ENCODE measurements around the gene HOXD3. TPM values are rescaled to one million over a fixed set of nuclear protein-coding genes. Genes with fewer than 3 reads are reported as not detected.

The HOXD3 gene
- total and polyA plus RNA-seq, 2 of the 8 experiments (the other 6 are each of a cell fraction or from before 2014, with no cell fraction given): not detected

DNA sequence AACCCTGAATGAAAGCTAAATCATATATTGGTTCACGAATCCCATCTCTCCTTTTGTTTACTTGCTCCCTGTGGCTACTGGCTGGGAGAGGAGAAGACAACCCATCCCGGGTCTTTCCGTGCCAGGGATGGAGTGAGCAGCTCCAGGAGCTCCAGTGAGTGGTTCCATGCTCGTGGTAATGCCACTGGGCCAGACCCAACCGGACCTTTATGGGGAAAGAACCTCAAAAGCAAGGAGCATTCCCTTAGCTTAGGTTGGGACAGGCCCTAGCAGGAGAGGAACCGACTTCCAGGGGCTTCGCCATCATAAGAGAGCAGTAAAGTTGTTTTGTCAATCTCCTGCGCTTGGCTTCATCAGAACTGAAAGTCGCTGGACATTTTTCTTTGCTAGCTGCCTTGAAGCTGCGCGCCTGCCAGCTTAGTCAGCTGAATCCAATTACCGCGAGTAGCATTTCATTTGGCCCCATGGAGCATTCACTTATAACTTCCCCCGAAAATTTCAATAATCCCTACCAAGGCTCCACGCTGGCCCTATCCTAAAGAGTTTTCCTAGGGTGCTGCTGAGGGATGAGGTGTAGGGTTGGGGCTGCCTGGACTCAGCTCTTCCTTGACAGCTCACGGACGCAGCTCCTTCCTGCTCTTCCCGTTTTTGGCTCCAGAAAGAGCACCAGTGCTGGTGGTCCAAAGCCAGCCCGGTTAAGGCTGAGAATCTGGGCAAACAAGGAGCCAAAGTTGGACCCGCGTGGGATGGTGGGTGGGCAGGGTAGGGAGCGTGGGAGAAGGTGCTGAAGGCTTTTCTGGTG, 4.9 kb downstream of the HOXD3 start:
- Histone ChIP-seq H2BK5ac (ENCODE audit: low read depth, low read length) (no peak overlapping the region), H3K79me2 (ENCODE audit: control insufficient read depth in 1 of 2, insufficient read depth in 2 of 2, low read length in 2 of 2) (no peaks in the 10 kb centered on the region), H3K79me1 (ENCODE audit: low read depth, low read length) (no peaks in the 10 kb centered on the region), H3K23ac (ENCODE audit: insufficient read length) (no peak overlapping the region), H2BK15ac (ENCODE audit: low read length) (0 out of 2 replicates have a peak overlapping the region, but pooled peaks have one; percentile 53), H3K23me2 (ENCODE audit: low read depth, low read length) (0 out of 2 replicates have a peak, but pooled peaks cover 2% of the 10 kb centered on the region), H3K4ac (replicated peaks; ENCODE audit: insufficient read length, low read depth, low read length) (no peak overlapping the region), H2AFZ (ENCODE audit: low read length) (no peak overlapping the region), H3K4me2 (ENCODE audit: insufficient read depth in 1 of 2, low read depth in 2 of 2, low read length in 2 of 2) (no peak overlapping the region), H3K36me3 (ENCODE audit: control insufficient read depth in 2 of 4, insufficient read depth in 4 of 4, low read length in 3 of 4) (peaks cover 0 to 5% (median 0%) of the 10 kb centered on the region in 4 experiments; a peak in 1 of 8 replicates), H3K27me3 (replicated peaks in 1 of 4; ENCODE audit: control insufficient read depth in 3 of 4, extremely low read depth in 1 of 4, insufficient read depth in 3 of 4, low read length in 3 of 4) (peaks cover 98 to 100% (median 100%) of the 10 kb centered on the region in 4 experiments), H2BK20ac (ENCODE audit: low read length) (no peak overlapping the region), H3K14ac (ENCODE audit: insufficient read length) (no peak overlapping the region), H3K27ac (ENCODE audit: low read depth, low read length) (no peak overlapping the region), H4K8ac (ENCODE audit: extremely low read depth, insufficient read depth, low read length) (no peak overlapping the region), H4K91ac (replicated peaks; ENCODE audit: insufficient read length, low read length) (no peak overlapping the region), H3K56ac (replicated peaks; ENCODE audit: insufficient read length, low read depth, low read length) (no peak overlapping the region), H2BK12ac (ENCODE audit: low read depth, low read length) (peak overlapping the region; percentile 14), H3K4me1 (replicated peaks in 1 of 4; ENCODE audit: control insufficient read depth in 3 of 4, insufficient read depth in 4 of 4, low read length in 3 of 4) (peaks cover 0 to 12% (median 6%) of the 10 kb centered on the region in 4 experiments; a peak in 5 of 7 replicates), H2AK5ac (ENCODE audit: low read depth, low read length) (peak overlapping the region; percentile 76; the same call in 1 of the 2 replicates), H3K9ac (replicated peaks in 1 of 4; ENCODE audit: extremely low read depth in 1 of 4, low read depth in 3 of 4, low read length in 3 of 4) (no peak overlapping the region), H4K5ac (ENCODE audit: insufficient read length, low read depth, low read length) (no peak overlapping the region), H3K9me3 (ENCODE audit: insufficient read depth in 2 of 2, low read depth in 1 of 2, low read length in 1 of 2) (no peaks in the 10 kb centered on the region), H3K4me3 (ENCODE audit: extremely low read depth in 1 of 4, insufficient read depth in 2 of 4, low read depth in 3 of 4, low read length in 4 of 4) (no peak overlapping the region), H3K18ac (ENCODE audit: extremely low read depth, low read length) (no peak overlapping the region), H4K20me1 (replicated peaks in 1 of 2; ENCODE audit: control insufficient read depth in 1 of 2, insufficient read depth in 2 of 2, low read length in 2 of 2) (peaks cover 39 to 43% of the 10 kb centered on the region in 2 experiments), H2BK120ac (replicated peaks; ENCODE audit: low read depth, low read length) (no peak overlapping the region)
- no peak for FAIRE-seq
- CTCF ChIA-PET (ENCODE audit: partially characterized antibody): interaction anchor here (0.7 to 3.6 kb wide), 23 partner anchors 7 to 986 kb away, joined by 3 to 26 read pairs (median 4); partner anchors contain the start of gene HOXD4
- POLR2A ChIA-PET (ENCODE audit: partially characterized antibody): interaction anchor here (1.3 kb wide), 1 partner anchor 22 kb away, joined by 4 read pairs; no protein-coding TSS in a partner anchor
- no peak for DNase-seq (ENCODE audit: low read depth in 1 of 2, low spot score in 2 of 2)
- WGBS, 2 experiments (ENCODE audit: extremely low coverage in 1 of 2, insufficient coverage in 1 of 2, insufficient read length in 1 of 2, insufficient replicate concordance in 2 of 2, low coverage in 1 of 2, low lambda C conversion rate in 2 of 2, missing lambda C conversion rate in 1 of 2): 15% methylated on average over 22 of the region's 22 CpGs; no CpG with 5 or more reads in 1 of the 2 experiments
- TF ChIP-seq SIX5 (IDR thresholded peaks at IDR 0.05; ENCODE audit: low read depth, low read length): no peak
- TF ChIP-seq EZH2 (IDR thresholded peaks at IDR 0.05; ENCODE audit: low read depth, low read length, severe bottlenecking): peak; percentile 66
- TF ChIP-seq SP4 (IDR thresholded peaks at IDR 0.05; ENCODE audit: low read length): no peak
- no peak for TF ChIP-seq BACH1 (IDR thresholded peaks at IDR 0.05; ENCODE audit: low read length)
- TF ChIP-seq TAF7 (optimal IDR thresholded peaks at IDR 0.05; ENCODE audit: borderline replicate concordance, low read depth, low read length): no peak
- TF ChIP-seq SIRT6 (IDR thresholded peaks at IDR 0.05; ENCODE audit: low read length): no peak
